Activated naive CD8-positive, alpha-beta T cell (primary cell): Measurements from ENCODE around the gene PHKG1.
"Not testable (repeated sequence)": the region's sequence is repeated elsewhere in the genome, so short reads cannot be mapped to it uniquely, and the experiment has no call there.

Source experiments
- H3K27ac Mint-ChIP-seq: one replicate; pipeline ENCODE4 v1.8.0; 2021; ENCODE audit warnings: mixed read lengths
- H3K27me3 Mint-ChIP-seq: one replicate; pipeline ENCODE4 v1.8.0; 2021; ENCODE audit warnings: mixed read lengths
- H3K36me3 Mint-ChIP-seq: one replicate; pipeline ENCODE4 v1.8.0; 2021; ENCODE audit warnings: mixed read lengths
- H3K4me1 Mint-ChIP-seq: one replicate; pipeline ENCODE4 v1.8.0; 2021; ENCODE audit warnings: low read depth, mixed read lengths
- H3K4me3 Mint-ChIP-seq: one replicate; pipeline ENCODE4 v1.8.0; 2021; ENCODE audit warnings: mild to moderate bottlenecking, mixed read lengths
- H3K9me3 Mint-ChIP-seq: one replicate; pipeline ENCODE4 v1.8.0; 2021; ENCODE audit warnings: low read depth, mixed read lengths

PHKG1 gene

DNA sequence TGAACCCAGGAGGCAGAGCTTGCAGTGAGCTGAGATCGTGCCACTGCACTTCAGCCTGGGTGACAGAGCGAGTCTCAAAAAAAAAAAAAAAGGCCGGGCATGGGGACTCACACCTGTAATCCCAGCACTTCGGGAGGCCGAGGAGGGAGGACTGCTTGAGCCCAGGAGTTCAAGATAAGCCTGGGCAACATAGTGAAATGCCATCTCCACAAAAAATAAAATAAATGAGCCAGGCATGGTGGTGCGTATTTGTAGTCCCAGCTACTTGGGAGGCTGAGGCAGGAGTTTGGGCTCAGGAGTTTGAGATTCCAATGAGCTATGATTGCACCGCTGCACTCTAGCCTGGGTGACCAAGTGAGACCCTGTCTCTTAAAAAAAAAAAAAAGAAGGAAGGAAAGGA, 60.2 kb downstream of the PHKG1 start:
- not testable (repeated sequence) for H3K27me3 Mint-ChIP-seq, H3K9me3 Mint-ChIP-seq, H3K36me3 Mint-ChIP-seq, H3K4me1 Mint-ChIP-seq, H3K27ac Mint-ChIP-seq
- H3K4me3 Mint-ChIP-seq, result peak overlapping the region; percentile 32

GRCh38 chr7:56031556-56031955, 61.2 kb downstream of the PHKG1 start:
- H3K9me3 Mint-ChIP-seq, H3K4me3 Mint-ChIP-seq, H3K4me1 Mint-ChIP-seq, H3K27ac Mint-ChIP-seq, H3K36me3 Mint-ChIP-seq, H3K27me3 Mint-ChIP-seq: not testable (repeated sequence)

- no peaks in the 10 kb centered on the region for H3K27me3 Mint-ChIP-seq
- H3K4me3 Mint-ChIP-seq, result no peak overlapping the region
- peaks cover 7% of the 10 kb centered on the region for H3K36me3 Mint-ChIP-seq
- peaks cover 8% of the 10 kb centered on the region for H3K4me1 Mint-ChIP-seq
- H3K9me3 Mint-ChIP-seq, result no peaks in the 10 kb centered on the region
- no peak overlapping the region for H3K27ac Mint-ChIP-seq
These were observed 62.4 kb downstream of the PHKG1 start for GRCh38 chr7:56030340-56030739.
